ENCODE data around the gene AGAP5. TPM values are rescaled to one million over a fixed set of nuclear protein-coding genes. Genes with fewer than 3 reads are reported as not detected.

AGAP5 gene
- total and polyA plus RNA-seq, 2 of the 13 experiments (the other 11 are each of a cell fraction or from before 2014, with no cell fraction given) = 5.3 to 7.9 TPM

DNA sequence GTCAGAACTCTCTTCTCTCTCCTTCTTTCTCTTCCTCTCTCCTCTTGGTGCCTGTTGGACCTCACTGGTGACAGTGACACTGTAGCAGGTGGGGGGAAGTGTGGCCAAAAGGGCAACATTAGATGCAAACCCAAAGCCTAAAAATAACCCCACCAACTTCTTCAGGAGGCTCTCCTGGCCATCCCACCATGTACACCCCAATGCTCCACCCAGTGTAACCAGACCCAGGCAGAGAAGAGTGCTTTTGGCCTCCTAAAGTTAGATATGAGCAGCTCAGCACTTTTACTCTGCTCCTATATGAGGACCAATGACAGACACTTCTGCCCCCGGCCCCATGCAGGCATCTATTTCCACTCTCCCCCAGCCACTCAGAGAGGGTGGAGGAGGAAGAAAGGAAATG is 62.1 kb downstream of the AGAP5 start:
- ATAC-seq (no peak), DNase-seq (ENCODE audit: low spot score) (no peak), FAIRE-seq (no peak)
- Histone ChIP-seq H3K9me3 (ENCODE audit: low read length) (no peaks in the 10 kb centered on the region), H3K36me3 (replicated peaks in 1 of 2; ENCODE audit: control insufficient read depth in 1 of 2, insufficient read depth in 2 of 2, low read length in 2 of 2) (no peaks in the 10 kb centered on the region), H3K27me3 (ENCODE audit: control insufficient read depth in 1 of 2, insufficient read depth in 2 of 2, low read length in 2 of 2) (peaks cover 0 to 12% of the 10 kb centered on the region in 2 experiments; a peak in 2 of 5 replicates), H3K4me2 (ENCODE audit: low read depth, low read length) (no peak overlapping the region), H3K27ac (ENCODE audit: extremely low read length, insufficient read depth, low read length) (no peak overlapping the region), H3K9ac (ENCODE audit: insufficient read depth, low read depth, low read length) (no peak overlapping the region), H3K79me2 (ENCODE audit: insufficient read depth, low read length) (no peaks in the 10 kb centered on the region), H3K4me1 (ENCODE audit: insufficient read depth, low read length) (peaks cover 18% of the 10 kb centered on the region), H3K4me3 (replicated peaks in 1 of 3; ENCODE audit: insufficient read depth in 1 of 3, low read depth in 2 of 3, low read length in 3 of 3) (no peak overlapping the region), H2AFZ (ENCODE audit: low read length) (no peak overlapping the region), H4K20me1 (ENCODE audit: insufficient read depth, low read length) (no peaks in the 10 kb centered on the region)
- TF ChIP-seq SRSF4 (IDR thresholded peaks at IDR 0.05; ENCODE audit: low read depth, low read length, poor library complexity, severe bottlenecking) (no peak), ZNF598 (CRISPR knock-in tag; IDR thresholded peaks at IDR 0.05; ENCODE audit: borderline replicate concordance) (no peak), ZNF607 (CRISPR knock-in tag; IDR thresholded peaks at IDR 0.05; ENCODE audit: borderline replicate concordance) (no peak), MAFK (conservative IDR thresholded peaks at IDR 0.05 in 1 of 2, IDR thresholded peaks at IDR 0.05 in 1 of 2; ENCODE audit: low read length in 2 of 2) (0 out of 4 replicates have a peak, but pooled peaks of 1 of the 2 experiments have one; percentile 7)
- 0% methylated on average over 1 of the region's 1 CpG for WGBS (ENCODE audit: low lambda C conversion rate)
- ChIA-PET POLR2A (interaction anchor here (3.2 kb wide), 1 partner anchor 10 kb away, joined by 8 read pairs; no protein-coding TSS in a partner anchor), CTCF (ENCODE audit: low intra/inter-chr PET ratio, low total read pairs) (no interaction called here)
- no TSS peak for BruUV-seq (replicated peaks)
- intact Hi-C loops (cut with micrococcal nuclease; ENCODE audit: unreplicated experiment) (no loop called here), in situ Hi-C loops (cut with HindIII; ENCODE audit: extremely low pct_ligation_motif_present, low pct_unique_long_range_greater_than_20kb) (loop anchor here (25.0 kb wide), 1 partner anchor 373 kb away; the partner anchor contains the start of gene MRPS16)

DNA sequence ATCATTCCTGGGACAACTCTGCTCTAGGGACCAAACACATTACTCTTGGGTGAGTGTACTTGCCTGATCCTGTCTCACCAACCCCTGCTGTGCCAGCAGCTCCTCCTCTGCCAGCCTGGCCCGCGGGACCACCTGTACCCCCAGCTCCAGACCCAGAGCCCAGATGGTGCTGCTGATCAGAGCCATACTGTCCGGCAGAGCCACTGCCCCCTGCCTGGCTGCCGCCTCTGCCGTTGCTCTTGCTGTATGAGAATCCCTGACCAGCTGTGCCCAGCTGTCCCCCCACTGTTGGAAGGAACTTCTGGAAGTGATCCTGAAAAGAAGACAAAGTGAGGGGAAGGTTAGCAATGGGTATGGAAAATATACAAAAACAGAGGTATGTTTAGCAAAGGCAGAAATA is 63.5 kb downstream of the AGAP5 start:
- intact Hi-C loops (cut with micrococcal nuclease; ENCODE audit: unreplicated experiment) = no loop called here
- Histone ChIP-seq H3K36me3 (replicated peaks in 1 of 2; ENCODE audit: control insufficient read depth in 1 of 2, insufficient read depth in 2 of 2, low read length in 2 of 2) (no peaks in the 10 kb centered on the region), H3K79me2 (ENCODE audit: insufficient read depth, low read length) (no peaks in the 10 kb centered on the region), H3K4me1 (ENCODE audit: insufficient read depth, low read length) (peaks cover 18% of the 10 kb centered on the region), H3K9me3 (ENCODE audit: low read length) (no peaks in the 10 kb centered on the region), H3K27me3 (ENCODE audit: control insufficient read depth in 1 of 2, insufficient read depth in 2 of 2, low read length in 2 of 2) (peaks cover 0 to 8% of the 10 kb centered on the region in 2 experiments; a peak in 2 of 5 replicates), H3K4me2 (ENCODE audit: low read depth, low read length) (no peak overlapping the region), H3K27ac (ENCODE audit: extremely low read length, insufficient read depth, low read length) (no peak overlapping the region), H3K4me3 (replicated peaks in 1 of 3; ENCODE audit: insufficient read depth in 1 of 3, low read depth in 2 of 3, low read length in 3 of 3) (no peak overlapping the region), H3K9ac (ENCODE audit: insufficient read depth, low read depth, low read length) (no peak overlapping the region), H4K20me1 (ENCODE audit: insufficient read depth, low read length) (no peaks in the 10 kb centered on the region), H2AFZ (ENCODE audit: low read length) (no peak overlapping the region)
- no peak for ATAC-seq
- no TSS peak for BruUV-seq (replicated peaks)
- in situ Hi-C loops (cut with HindIII; ENCODE audit: extremely low pct_ligation_motif_present, low pct_unique_long_range_greater_than_20kb) = loop anchor here (25.0 kb wide), 1 partner anchor 372 kb away; the partner anchor contains the start of gene MRPS16
- no peak for FAIRE-seq
- no peak for DNase-seq (ENCODE audit: low spot score)
- WGBS (ENCODE audit: low lambda C conversion rate) = 39% methylated on average over 5 of the region's 5 CpGs
- TF ChIP-seq SRSF1 (optimal IDR thresholded peaks at IDR 0.05; ENCODE audit: low read depth, low read length) = no peak
- no peak for TF ChIP-seq TFAP4 (IDR thresholded peaks at IDR 0.05; ENCODE audit: borderline replicate concordance, low read depth)
- TF ChIP-seq ZFP37 (CRISPR knock-in tag; IDR thresholded peaks at IDR 0.05; ENCODE audit: borderline replicate concordance) = no peak
- TF ChIP-seq ZFY (CRISPR knock-in tag; IDR thresholded peaks at IDR 0.05) = no peak
- TF ChIP-seq CREBL2 (CRISPR knock-in tag; IDR thresholded peaks at IDR 0.05; ENCODE audit: borderline replicate concordance) = no peak
- TF ChIP-seq, protein P1, sequence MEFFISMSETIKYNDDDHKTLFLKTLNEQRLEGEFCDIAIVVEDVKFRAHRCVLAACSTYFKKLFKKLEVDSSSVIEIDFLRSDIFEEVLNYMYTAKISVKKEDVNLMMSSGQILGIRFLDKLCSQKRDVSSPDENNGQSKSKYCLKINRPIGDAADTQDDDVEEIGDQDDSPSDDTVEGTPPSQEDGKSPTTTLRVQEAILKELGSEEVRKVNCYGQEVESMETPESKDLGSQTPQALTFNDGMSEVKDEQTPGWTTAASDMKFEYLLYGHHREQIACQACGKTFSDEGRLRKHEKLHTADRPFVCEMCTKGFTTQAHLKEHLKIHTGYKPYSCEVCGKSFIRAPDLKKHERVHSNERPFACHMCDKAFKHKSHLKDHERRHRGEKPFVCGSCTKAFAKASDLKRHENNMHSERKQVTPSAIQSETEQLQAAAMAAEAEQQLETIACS (CRISPR knock-in tag; IDR thresholded peaks at IDR 0.05) = no peak
- no peak for TF ChIP-seq PHF21A (CRISPR knock-in tag; IDR thresholded peaks at IDR 0.05)
- no peak for TF ChIP-seq NCOA2 (CRISPR knock-in tag; IDR thresholded peaks at IDR 0.05)
- no peak for TF ChIP-seq SKI (IDR thresholded peaks at IDR 0.05; ENCODE audit: partially characterized antibody)
- POLR2A ChIA-PET = interaction anchor here (3.2 kb wide), 1 partner anchor 9 kb away, joined by 8 read pairs; no protein-coding TSS in a partner anchor
- CTCF ChIA-PET (ENCODE audit: low intra/inter-chr PET ratio, low total read pairs) = no interaction called here

Data from HepG2 (cell line).